OCI-LY3 (cell line): ENCODE measurements around the gene NUPR1.

Experiments
- CTCF ChIP-seq: fragments of 200-600, 300-600 bp; sonication (generic); IDR thresholded peaks from 2 replicates; pipeline ENCODE4 v1.5.1; 2014; ENCODE audit warnings: antibody characterized with exemption, low read length, low read depth
- EZH2phosphoT487 ChIP-seq: fragments of 200-600 bp; shearing (Covaris generic); IDR thresholded peaks from 2 replicates; pipeline ENCODE4 v1.6.1; 2018; ENCODE audit warnings: antibody characterized with exemption, mixed run types, low read depth

GRCh38 chr16:28569968-28570752 lies 31.4 kb upstream of the NUPR1 start:
- TF ChIP-seq CTCF (no peak), EZH2phosphoT487 (no peak)
